Measurements from ENCODE around the gene CORIN.
"Not testable (repeated sequence)": the region's sequence is repeated elsewhere in the genome, so short reads cannot be mapped to it uniquely, and the experiment has no call there.

Gene CORIN

GRCh38 chr4:47715716-47716416, 122.0 kb downstream of the CORIN start:
- no peaks in the 10 kb centered on the region for H4K20me1 ChIP-seq
- no peak overlapping the region for H3K4me2 ChIP-seq
- no peaks in the 10 kb centered on the region for H3K36me3 ChIP-seq
- TF ChIP-seq Cebpa-rat (IDR thresholded peaks at IDR 0.05): no peak
- H3K4me3 ChIP-seq: no peak overlapping the region
- H3K27me3 ChIP-seq: no peaks in the 10 kb centered on the region
- H3K4me1 ChIP-seq: peaks cover 0 to 10% (median 4%) of the 10 kb centered on the region in 10 experiments; a peak in 8 of 20 replicates
- H3K9ac ChIP-seq: no peak overlapping the region
- H3K27ac ChIP-seq: no peak overlapping the region
- no peaks in the 10 kb centered on the region for H3K9me3 ChIP-seq (replicated peaks in 1 of 11)

GRCh38 chr4:47714269-47714668, 123.6 kb downstream of the CORIN start:
- TF ChIP-seq Cebpa-rat (IDR thresholded peaks at IDR 0.05): no peak
- no peak overlapping the region for H3K27ac ChIP-seq
- no peak overlapping the region for H3K4me2 ChIP-seq
- H3K36me3 ChIP-seq: no peaks in the 10 kb centered on the region
- H3K9ac ChIP-seq: no peak overlapping the region
- H4K20me1 ChIP-seq: no peaks in the 10 kb centered on the region
- no peaks in the 10 kb centered on the region for H3K27me3 ChIP-seq
- no peak overlapping the region for H3K4me3 ChIP-seq
- peaks cover 0 to 10% (median 4%) of the 10 kb centered on the region in 10 experiments; a peak in 8 of 20 replicates for H3K4me1 ChIP-seq
- no peaks in the 10 kb centered on the region for H3K9me3 ChIP-seq (replicated peaks in 1 of 11)

- H4K20me1 ChIP-seq: no peaks in the 10 kb centered on the region
- no peak overlapping the region for H3K4me3 ChIP-seq
- H3K27me3 ChIP-seq: no peaks in the 10 kb centered on the region
- H3K36me3 ChIP-seq: no peaks in the 10 kb centered on the region
- peaks cover 0 to 3% (median 0%) of the 10 kb centered on the region in 10 experiments; a peak in 2 of 20 replicates for H3K4me1 ChIP-seq
- no peak overlapping the region for H3K4me2 ChIP-seq
- no peak overlapping the region for H3K9ac ChIP-seq
- H3K9me3 ChIP-seq (replicated peaks in 1 of 11): no peaks in the 10 kb centered on the region
- TF ChIP-seq Cebpa-rat (IDR thresholded peaks at IDR 0.05): no peak
- H3K27ac ChIP-seq: no peak overlapping the region
Measured at GRCh38 chr4:47713129-47713834, 124.6 kb downstream of the CORIN start.

DNA sequence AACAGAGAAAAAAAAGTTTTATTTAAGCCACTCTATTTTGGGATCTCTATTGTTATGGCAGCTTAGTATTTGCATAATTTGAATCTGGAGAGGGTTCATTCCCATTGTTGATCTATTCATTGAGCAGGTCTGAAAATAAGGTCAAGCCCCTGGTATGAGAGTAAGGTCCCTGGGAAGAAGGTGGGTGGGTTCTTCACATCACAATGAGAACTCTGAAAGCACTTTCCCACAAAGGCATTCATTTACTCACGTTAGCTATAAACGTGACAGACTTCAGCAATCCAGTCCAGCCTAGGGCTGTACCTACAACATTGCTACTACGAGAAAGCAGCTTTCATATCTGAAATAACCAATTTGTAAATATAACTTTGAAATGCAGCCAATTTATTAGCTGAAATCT, 126.2 kb downstream of the CORIN start:
- H3K4me2 ChIP-seq: no peak overlapping the region
- no peak overlapping the region for H3K9ac ChIP-seq
- no peaks in the 10 kb centered on the region for H4K20me1 ChIP-seq
- no peaks in the 10 kb centered on the region for H3K27me3 ChIP-seq
- no peak overlapping the region for H3K27ac ChIP-seq
- H3K9me3 ChIP-seq (replicated peaks in 1 of 11): no peaks in the 10 kb centered on the region
- TF ChIP-seq Cebpa-rat (IDR thresholded peaks at IDR 0.05): no peak
- H3K4me1 ChIP-seq: peaks cover 0 to 3% (median 0%) of the 10 kb centered on the region in 10 experiments; a peak in 1 of 20 replicates
- H3K36me3 ChIP-seq: no peaks in the 10 kb centered on the region
- H3K4me3 ChIP-seq: no peak overlapping the region

- Histone ChIP-seq H3K9me3 (replicated peaks in 1 of 11) (no peaks in the 10 kb centered on the region), H3K27me3 (no peaks in the 10 kb centered on the region), H3K4me3 (no peak overlapping the region), H3K4me1 (peaks cover 0 to 3% (median 0%) of the 10 kb centered on the region in 10 experiments; a peak in 1 of 20 replicates), H4K20me1 (no peaks in the 10 kb centered on the region), H3K27ac (no peak overlapping the region), H3K36me3 (no peaks in the 10 kb centered on the region), H3K4me2 (no peak overlapping the region), H3K9ac (no peak overlapping the region)
- TF ChIP-seq Cebpa-rat (IDR thresholded peaks at IDR 0.05): no peak
Measured at GRCh38 chr4:47711183-47711582, 126.7 kb downstream of the CORIN start.

- H3K4me1 ChIP-seq; H4K20me1 ChIP-seq; H3K9ac ChIP-seq; H3K4me3 ChIP-seq; H3K9me3 ChIP-seq (replicated peaks in 1 of 11); H3K4me2 ChIP-seq; H3K36me3 ChIP-seq; H3K27ac ChIP-seq; H3K27me3 ChIP-seq: not testable (repeated sequence)
Measured at GRCh38 chr4:47706352-47706751, 131.5 kb downstream of the CORIN start.

DNA sequence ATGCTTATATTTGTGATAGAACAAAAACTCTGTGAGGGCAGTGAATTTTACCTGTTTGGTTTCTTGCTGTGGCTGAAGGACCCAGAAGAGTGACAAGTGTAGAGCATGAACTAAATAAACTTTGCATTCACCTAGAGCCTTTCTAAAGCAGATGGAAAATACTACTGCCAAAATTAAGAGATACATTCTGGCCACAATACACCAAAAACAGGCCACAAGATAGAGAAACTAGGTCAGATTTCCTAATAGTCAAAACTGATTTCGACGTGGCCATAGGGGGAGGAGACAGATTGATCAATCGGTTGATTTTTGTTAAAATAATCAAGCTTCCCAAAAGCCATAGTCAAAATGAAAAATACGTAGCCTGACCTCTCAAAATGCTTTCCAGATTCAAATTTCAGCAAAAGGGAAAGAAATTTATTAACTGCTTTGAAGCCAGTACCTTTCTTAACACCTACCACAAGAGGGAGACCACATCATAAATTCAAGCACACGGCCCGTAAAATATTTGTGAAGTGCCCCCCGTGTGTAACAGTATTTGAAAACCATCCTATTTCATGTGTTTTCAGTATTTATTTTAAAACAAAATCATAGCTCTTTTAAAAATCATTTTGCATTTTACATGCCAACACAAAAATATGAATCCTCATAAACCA, 132.4 kb downstream of the CORIN start:
- Histone ChIP-seq H3K4me1 (0 out of 20 replicates have a peak, but pooled peaks cover 0 to 4% (median 0%) of the 10 kb centered on the region in 10 experiments), H3K9me3 (replicated peaks in 1 of 11) (no peaks in the 10 kb centered on the region), H3K27ac (no peak overlapping the region), H3K4me2 (no peak overlapping the region), H3K4me3 (no peak overlapping the region), H3K36me3 (no peaks in the 10 kb centered on the region), H3K27me3 (no peaks in the 10 kb centered on the region), H3K9ac (no peak overlapping the region), H4K20me1 (no peaks in the 10 kb centered on the region)
- no peak for TF ChIP-seq Cebpa-rat (IDR thresholded peaks at IDR 0.05)

GRCh38 chr4:47704693-47705325, 133.1 kb downstream of the CORIN start:
- H4K20me1 ChIP-seq: no peaks in the 10 kb centered on the region
- H3K9ac ChIP-seq: no peak overlapping the region
- H3K4me1 ChIP-seq: 0 out of 20 replicates have a peak, but pooled peaks cover 0 to 4% (median 0%) of the 10 kb centered on the region in 10 experiments
- no peaks in the 10 kb centered on the region for H3K9me3 ChIP-seq (replicated peaks in 1 of 11)
- H3K4me2 ChIP-seq: no peak overlapping the region
- no peak for TF ChIP-seq Cebpa-rat (IDR thresholded peaks at IDR 0.05)
- no peaks in the 10 kb centered on the region for H3K36me3 ChIP-seq
- no peaks in the 10 kb centered on the region for H3K27me3 ChIP-seq
- H3K27ac ChIP-seq: no peak overlapping the region
- no peak overlapping the region for H3K4me3 ChIP-seq

DNA sequence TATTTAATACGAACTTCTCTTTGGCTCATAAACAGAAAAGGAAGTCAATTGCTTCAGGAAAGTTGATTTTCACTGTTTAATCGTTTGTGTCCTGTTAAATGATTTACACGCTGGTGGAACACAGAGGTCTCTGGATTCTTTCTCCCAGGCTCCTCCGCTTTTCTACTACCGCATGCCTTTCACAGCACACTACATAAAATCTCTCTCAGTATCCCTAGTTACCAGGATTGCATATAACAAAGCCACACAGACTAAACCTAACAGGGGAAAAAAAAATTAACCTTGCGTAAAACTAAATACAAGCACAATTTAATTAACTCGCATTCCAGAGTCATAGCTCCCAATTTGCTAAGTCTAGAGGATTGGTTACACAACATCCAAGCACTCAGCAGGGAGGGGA, 133.9 kb downstream of the CORIN start:
- H4K20me1 ChIP-seq: no peaks in the 10 kb centered on the region
- H3K4me2 ChIP-seq: no peak overlapping the region
- no peak overlapping the region for H3K27ac ChIP-seq
- no peak overlapping the region for H3K4me3 ChIP-seq
- H3K36me3 ChIP-seq: no peaks in the 10 kb centered on the region
- TF ChIP-seq Cebpa-rat (IDR thresholded peaks at IDR 0.05): no peak
- no peaks in the 10 kb centered on the region for H3K9me3 ChIP-seq (replicated peaks in 1 of 11)
- no peak overlapping the region for H3K9ac ChIP-seq
- no peaks in the 10 kb centered on the region for H3K27me3 ChIP-seq
- H3K4me1 ChIP-seq: 0 out of 20 replicates have a peak, but pooled peaks cover 0 to 4% (median 0%) of the 10 kb centered on the region in 10 experiments
